ENCODE data around the gene DUSP23. TPM values are rescaled to one million over a fixed set of nuclear protein-coding genes. Genes with fewer than 3 reads are reported as not detected.

The DUSP23 gene
- total RNA-seq, 1 donor from 2014 or later, result 15.7 TPM

DNA sequence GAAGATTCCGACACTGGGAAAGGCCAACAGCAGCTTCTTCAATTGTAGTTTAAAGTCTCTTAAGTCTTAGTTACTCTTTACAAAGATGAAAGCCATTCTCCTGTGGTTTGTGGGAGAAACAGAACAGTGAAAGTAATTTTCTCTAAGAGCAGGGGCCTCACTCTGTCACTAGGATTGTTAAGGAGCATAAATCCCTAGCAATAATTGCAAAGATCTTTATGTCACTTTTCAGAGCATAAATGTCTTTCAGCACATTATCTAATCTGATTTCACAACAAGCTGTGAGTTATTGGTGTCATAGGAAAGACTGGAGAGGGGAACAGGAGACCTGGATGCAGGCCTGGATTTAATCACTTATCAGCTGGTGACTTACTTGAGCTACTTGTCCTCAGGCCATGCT lies 32.4 kb upstream of the DUSP23 start:
- H3K27ac Mint-ChIP-seq, result no peak overlapping the region
- DNase-seq (no peak), ATAC-seq (ENCODE audit: low read depth) (no peak)
- no peaks in the 10 kb centered on the region for H3K9me3 Mint-ChIP-seq
- no peaks in the 10 kb centered on the region for H3K4me1 Mint-ChIP-seq
- H3K36me3 Mint-ChIP-seq (ENCODE audit: low read depth), result no peaks in the 10 kb centered on the region
- ChIA-PET CTCF (no interaction called here), POLR2A (no interaction called here)
- no peak overlapping the region for H3K4me3 Mint-ChIP-seq
- TF ChIP-seq CTCF (IDR thresholded peaks at IDR 0.05), result no peak
- intact Hi-C loops (cut with micrococcal nuclease), result no loop called here
- peaks cover 4% of the 10 kb centered on the region for H3K27me3 Mint-ChIP-seq

DNA sequence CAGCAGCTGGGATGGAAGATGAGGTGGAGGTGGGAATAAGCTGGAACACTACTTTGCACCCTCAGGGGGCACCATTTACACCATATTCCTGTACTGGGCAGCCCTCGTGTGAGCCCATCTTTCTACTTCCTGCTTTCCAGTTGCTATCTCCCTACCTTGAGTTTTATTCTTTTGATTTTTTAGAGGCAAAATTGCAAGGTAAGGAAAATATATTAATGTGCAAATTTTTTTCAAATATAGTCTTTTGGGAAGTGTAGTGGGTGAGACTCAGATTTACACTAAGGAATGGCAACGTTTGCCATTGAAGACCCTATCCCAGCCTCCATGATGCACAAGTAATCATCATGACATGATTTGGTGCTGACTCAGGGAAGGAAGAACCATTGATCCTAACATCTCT lies 31.1 kb upstream of the DUSP23 start:
- CTCF ChIA-PET, result no interaction called here
- no peak for ATAC-seq (ENCODE audit: low read depth)
- H3K4me1 Mint-ChIP-seq, result no peaks in the 10 kb centered on the region

GRCh38 chr1:159750621-159751020 lies 30.1 kb upstream of the DUSP23 start:
- Mint-ChIP-seq H3K4me1 (no peaks in the 10 kb centered on the region), H3K27me3 (peaks cover 5% of the 10 kb centered on the region), H3K4me3 (no peak overlapping the region), H3K9me3 (no peaks in the 10 kb centered on the region), H3K27ac (no peak overlapping the region), H3K36me3 (ENCODE audit: low read depth) (no peaks in the 10 kb centered on the region)
- TF ChIP-seq CTCF (IDR thresholded peaks at IDR 0.05), result no peak
- DNase-seq (no peak), ATAC-seq (ENCODE audit: low read depth) (no peak)
- intact Hi-C loops (cut with micrococcal nuclease), result no loop called here
- ChIA-PET CTCF (no interaction called here), POLR2A (no interaction called here)

More for the DNA sequence above, 31.1 kb upstream of the DUSP23 start:
- H3K9me3 Mint-ChIP-seq, result no peaks in the 10 kb centered on the region
- no peak for DNase-seq
- peaks cover 5% of the 10 kb centered on the region for H3K27me3 Mint-ChIP-seq
- intact Hi-C loops (cut with micrococcal nuclease), result no loop called here
- POLR2A ChIA-PET, result no interaction called here
- no peaks in the 10 kb centered on the region for H3K36me3 Mint-ChIP-seq (ENCODE audit: low read depth)
- H3K4me3 Mint-ChIP-seq, result no peak overlapping the region
- H3K27ac Mint-ChIP-seq, result no peak overlapping the region
- TF ChIP-seq CTCF (IDR thresholded peaks at IDR 0.05), result no peak

GRCh38 chr1:159751031-159751430 lies 29.7 kb upstream of the DUSP23 start:
- intact Hi-C loops (cut with micrococcal nuclease), result no loop called here
- POLR2A ChIA-PET, result no interaction called here
- CTCF ChIA-PET, result no interaction called here
- H3K27me3 Mint-ChIP-seq, result peaks cover 5% of the 10 kb centered on the region
- ATAC-seq (ENCODE audit: low read depth) (no peak), DNase-seq (no peak)
- no peaks in the 10 kb centered on the region for H3K36me3 Mint-ChIP-seq (ENCODE audit: low read depth)
- no peak for TF ChIP-seq CTCF (IDR thresholded peaks at IDR 0.05)
- no peaks in the 10 kb centered on the region for H3K4me1 Mint-ChIP-seq
- H3K9me3 Mint-ChIP-seq, result no peaks in the 10 kb centered on the region
- no peak overlapping the region for H3K4me3 Mint-ChIP-seq
- H3K27ac Mint-ChIP-seq, result no peak overlapping the region

GRCh38 chr1:159752135-159752580 lies 28.6 kb upstream of the DUSP23 start:
- ChIA-PET POLR2A (no interaction called here), CTCF (no interaction called here)
- DNase-seq (no peak), ATAC-seq (ENCODE audit: low read depth) (no peak)
- H3K27ac Mint-ChIP-seq, result no peak overlapping the region
- TF ChIP-seq CTCF (IDR thresholded peaks at IDR 0.05), result no peak
- H3K4me3 Mint-ChIP-seq, result no peak overlapping the region
- no peaks in the 10 kb centered on the region for H3K36me3 Mint-ChIP-seq (ENCODE audit: low read depth)
- peaks cover 5% of the 10 kb centered on the region for H3K27me3 Mint-ChIP-seq
- intact Hi-C loops (cut with micrococcal nuclease), result no loop called here
- no peaks in the 10 kb centered on the region for H3K9me3 Mint-ChIP-seq
- H3K4me1 Mint-ChIP-seq, result no peaks in the 10 kb centered on the region

Data from activated B cell treated with CpG ODN at 0.5 μM for 24 hours (primary cell).